Colon (tissue), 2 donors: ENCODE data around the gene ZNF536.
"Not testable (repeated sequence)": the region's sequence is repeated elsewhere in the genome, so short reads cannot be mapped to it uniquely, and the experiment has no call there.

Experiments
- FAIRE-seq: peaks from 2 replicates; lab custom pipeline; 2012; peaks lifted over from hg19 to GRCh38; lab: Jason Lieb, UNC
- donor health status: control.
- donor health status: control.

Gene ZNF536

GRCh38 chr19:30447553-30447870 lies 75.3 kb downstream of the ZNF536 start:
- no peak for FAIRE-seq

GRCh38 chr19:30448386-30449077 lies 76.3 kb downstream of the ZNF536 start:
- FAIRE-seq, result no peak

- FAIRE-seq, result no peak
Observed at GRCh38 chr19:30449078-30449590, 77.0 kb downstream of the ZNF536 start.

GRCh38 chr19:30449673-30450072 lies 77.5 kb downstream of the ZNF536 start:
- FAIRE-seq, result no peak

- no peak for FAIRE-seq
Observed at GRCh38 chr19:30450100-30450499, 77.9 kb downstream of the ZNF536 start.

GRCh38 chr19:30450835-30451321 lies 78.7 kb downstream of the ZNF536 start:
- no peak for FAIRE-seq

GRCh38 chr19:30452931-30453330 lies 80.7 kb downstream of the ZNF536 start:
- no peak for FAIRE-seq

GRCh38 chr19:30453743-30454142 lies 81.6 kb downstream of the ZNF536 start:
- FAIRE-seq, result no peak

GRCh38 chr19:30455881-30456280 lies 83.7 kb downstream of the ZNF536 start:
- FAIRE-seq, result no peak

GRCh38 chr19:30457484-30457883 lies 85.3 kb downstream of the ZNF536 start:
- FAIRE-seq, result no peak

- FAIRE-seq, result no peak
Observed at GRCh38 chr19:30459859-30460258, 87.7 kb downstream of the ZNF536 start.

- FAIRE-seq, result no peak
Observed at GRCh38 chr19:30464162-30464561, 92.0 kb downstream of the ZNF536 start.

GRCh38 chr19:30466598-30466997 lies 94.4 kb downstream of the ZNF536 start:
- FAIRE-seq, result not testable (repeated sequence)

- no peak for FAIRE-seq
Observed at GRCh38 chr19:30467239-30467638, 95.1 kb downstream of the ZNF536 start.

GRCh38 chr19:30469774-30470173 lies 97.6 kb downstream of the ZNF536 start:
- FAIRE-seq, result no peak

GRCh38 chr19:30471441-30471840 lies 99.3 kb downstream of the ZNF536 start:
- no peak for FAIRE-seq

GRCh38 chr19:30473334-30473867 lies 101.2 kb downstream of the ZNF536 start:
- no peak for FAIRE-seq

GRCh38 chr19:30476997-30477396 lies 104.8 kb downstream of the ZNF536 start:
- FAIRE-seq, result no peak

GRCh38 chr19:30479231-30479630 lies 107.0 kb downstream of the ZNF536 start:
- no peak for FAIRE-seq

GRCh38 chr19:30480097-30480496 lies 107.9 kb downstream of the ZNF536 start:
- FAIRE-seq, result no peak

GRCh38 chr19:30481063-30481462 lies 108.9 kb downstream of the ZNF536 start:
- no peak for FAIRE-seq

- FAIRE-seq, result no peak
Observed at GRCh38 chr19:30481823-30482222, 109.6 kb downstream of the ZNF536 start.

GRCh38 chr19:30482956-30483355 lies 110.8 kb downstream of the ZNF536 start:
- FAIRE-seq, result no peak

- FAIRE-seq, result not testable (repeated sequence)
Observed at GRCh38 chr19:30486250-30486649, 114.1 kb downstream of the ZNF536 start.
